Neural progenitor cell (in vitro differentiated cells): ENCODE data around the gene SATL1. TPM values are rescaled to one million over a fixed set of nuclear protein-coding genes. Genes with fewer than 3 reads are reported as not detected.

ENCODE experiments used
- DNase-seq: peaks from one replicate; pipeline ENCODE4 v3.0.0-alpha.2; 2016; ENCODE audit warnings: low spot score
- H2AFZ ChIP-seq: fragments of 200-600 bp; sonication (generic); replicated peaks from 2 replicates; pipeline ENCODE4 v1.6.1; 2016; ENCODE audit warnings: antibody characterized with exemption
- H3F3A ChIP-seq: fragments of 200-600 bp; sonication (generic); 2 replicates; pipeline ENCODE4 v1.6.1; 2016; ENCODE audit warnings: antibody characterized with exemption, low read depth
- H3K27ac ChIP-seq: fragments of 200-600 bp; sonication (generic); 2 replicates; pipeline ENCODE4 v1.5.1; 2016; ENCODE audit warnings: mild to moderate bottlenecking
- H3K27me3 ChIP-seq: fragments of 200-600 bp; sonication (generic); 2 replicates; pipeline ENCODE4 v1.6.1; 2016; ENCODE audit warnings: mild to moderate bottlenecking, moderate library complexity
- H3K36me3 ChIP-seq: fragments of 200-600 bp; sonication (generic); 2 replicates; pipeline ENCODE4 v1.5.1; 2016
- H3K4me1 ChIP-seq: fragments of 200-600 bp; sonication (generic); 2 replicates; pipeline ENCODE4 v1.6.1; 2016; ENCODE audit warnings: mixed run types
- H3K4me2 ChIP-seq: fragments of 200-600 bp; sonication (generic); 2 replicates; pipeline ENCODE4 v1.6.1; 2016
- H3K4me3 ChIP-seq: fragments of 200-600 bp; sonication (generic); 2 replicates; pipeline ENCODE4 v1.5.1; 2016
- H3K79me2 ChIP-seq: fragments of 200-600 bp; sonication (generic); 2 replicates; pipeline ENCODE4 v1.6.1; 2016; ENCODE audit warnings: low read depth
- H3K9ac ChIP-seq: fragments of 200-600 bp; sonication (generic); 2 replicates; pipeline ENCODE4 v1.6.1; 2016
- H3K9me3 ChIP-seq: fragments of 200-600 bp; sonication (generic); 2 replicates; pipeline ENCODE4 v1.5.1; 2016; ENCODE audit warnings: low read depth
- H4K20me1 ChIP-seq: fragments of 200-600 bp; sonication (generic); 2 replicates; pipeline ENCODE4 v1.6.1; 2016; ENCODE audit warnings: low read depth
- H3K27ac Mint-ChIP-seq: 3 replicates; pipeline ENCODE4 v1.8.0; 2021; ENCODE audit warnings: mixed read lengths
- H3K27me3 Mint-ChIP-seq: 2 replicates; pipeline ENCODE4 v1.8.0; 2022; ENCODE audit warnings: low read depth, mild to moderate bottlenecking, inconsistent platforms, moderate library complexity, mixed read lengths; ENCODE audit not compliant: insufficient read depth
- H3K36me3 Mint-ChIP-seq: 3 replicates; pipeline ENCODE4 v1.8.0; 2021; ENCODE audit warnings: mixed read lengths
- H3K4me1 Mint-ChIP-seq: 3 replicates; pipeline ENCODE4 v1.8.0; 2021; ENCODE audit warnings: mixed read lengths
- H3K4me3 Mint-ChIP-seq: 3 replicates; pipeline ENCODE4 v1.8.0; 2021; ENCODE audit warnings: mild to moderate bottlenecking, moderate library complexity, mixed read lengths
- H3K9me3 Mint-ChIP-seq: 3 replicates; pipeline ENCODE4 v1.8.0; 2020; ENCODE audit warnings: mixed read lengths
- EZH2 ChIP-seq: fragments of 200-600 bp; sonication (generic); IDR thresholded peaks from 2 replicates; pipeline ENCODE4 v1.6.1; 2017; ENCODE audit warnings: antibody characterized with exemption, mild to moderate bottlenecking, moderate library complexity
- EZH2phosphoT487 ChIP-seq: fragments of 200-600 bp; sonication (generic); IDR thresholded peaks from 2 replicates; pipeline ENCODE4 v1.6.1; 2017; ENCODE audit warnings: antibody characterized with exemption
- total RNA-seq: library from RNA; depleted of rRNA; stranded (reverse); fragments of >200 nt; gene quantifications from 2 replicates; pipeline ENCODE4 v1.2.3, GENCODE V29; 2015; ENCODE audit warnings: low replicate concordance
- TF ChIP-seq, protein P1 (sequence below): fragments of 200-600 bp; sonication (generic); IDR thresholded peaks from 2 replicates; pipeline ENCODE4 v1.5.1; 2017; ENCODE audit warnings: antibody characterized with exemption, mild to moderate bottlenecking

Gene SATL1
- total RNA-seq, 1 donor from 2014 or later: not detected

DNA sequence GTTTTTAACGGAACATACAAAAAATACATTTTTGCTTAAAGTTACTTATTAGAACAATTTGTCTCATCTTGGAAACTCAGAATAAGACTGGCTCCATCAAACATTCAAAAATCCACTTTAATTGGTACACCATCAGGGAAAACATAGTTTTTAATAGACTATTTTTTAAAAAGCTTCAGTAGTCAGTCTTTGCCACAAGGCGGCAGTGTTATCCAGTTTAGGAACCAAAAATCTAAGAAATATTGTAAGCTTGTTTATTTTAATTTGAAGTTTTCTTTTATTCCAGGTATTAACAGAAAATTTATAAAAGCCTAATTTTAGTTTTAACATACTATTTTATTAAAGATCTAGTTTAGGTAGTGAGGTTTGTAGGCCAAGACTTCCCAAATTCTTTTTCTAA is 132.2 kb downstream of the SATL1 start:
- H2AFZ ChIP-seq: no peak overlapping the region
- H3K4me3 Mint-ChIP-seq: no peak overlapping the region
- H3F3A ChIP-seq: no peaks in the 10 kb centered on the region
- H3K9me3 Mint-ChIP-seq: peaks cover 3% of the 10 kb centered on the region
- no peak overlapping the region for H3K4me2 ChIP-seq
- TF ChIP-seq, protein P1, sequence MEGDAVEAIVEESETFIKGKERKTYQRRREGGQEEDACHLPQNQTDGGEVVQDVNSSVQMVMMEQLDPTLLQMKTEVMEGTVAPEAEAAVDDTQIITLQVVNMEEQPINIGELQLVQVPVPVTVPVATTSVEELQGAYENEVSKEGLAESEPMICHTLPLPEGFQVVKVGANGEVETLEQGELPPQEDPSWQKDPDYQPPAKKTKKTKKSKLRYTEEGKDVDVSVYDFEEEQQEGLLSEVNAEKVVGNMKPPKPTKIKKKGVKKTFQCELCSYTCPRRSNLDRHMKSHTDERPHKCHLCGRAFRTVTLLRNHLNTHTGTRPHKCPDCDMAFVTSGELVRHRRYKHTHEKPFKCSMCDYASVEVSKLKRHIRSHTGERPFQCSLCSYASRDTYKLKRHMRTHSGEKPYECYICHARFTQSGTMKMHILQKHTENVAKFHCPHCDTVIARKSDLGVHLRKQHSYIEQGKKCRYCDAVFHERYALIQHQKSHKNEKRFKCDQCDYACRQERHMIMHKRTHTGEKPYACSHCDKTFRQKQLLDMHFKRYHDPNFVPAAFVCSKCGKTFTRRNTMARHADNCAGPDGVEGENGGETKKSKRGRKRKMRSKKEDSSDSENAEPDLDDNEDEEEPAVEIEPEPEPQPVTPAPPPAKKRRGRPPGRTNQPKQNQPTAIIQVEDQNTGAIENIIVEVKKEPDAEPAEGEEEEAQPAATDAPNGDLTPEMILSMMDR: peak; percentile 73
- TF ChIP-seq EZH2: no peak
- TF ChIP-seq EZH2phosphoT487: no peak
- no peaks in the 10 kb centered on the region for H3K9me3 ChIP-seq
- H3K4me1 Mint-ChIP-seq: no peaks in the 10 kb centered on the region
- no peaks in the 10 kb centered on the region for H3K36me3 Mint-ChIP-seq
- no peaks in the 10 kb centered on the region for H3K4me1 ChIP-seq
- no peaks in the 10 kb centered on the region for H4K20me1 ChIP-seq
- H3K27me3 Mint-ChIP-seq: peaks cover 7% of the 10 kb centered on the region
- no peak overlapping the region for H3K4me3 ChIP-seq
- H3K27ac ChIP-seq: no peak overlapping the region
- H3K79me2 ChIP-seq: no peaks in the 10 kb centered on the region
- no peak overlapping the region for H3K27ac Mint-ChIP-seq
- H3K27me3 ChIP-seq: no peaks in the 10 kb centered on the region
- no peaks in the 10 kb centered on the region for H3K36me3 ChIP-seq
- DNase-seq: no peak
- no peak overlapping the region for H3K9ac ChIP-seq

DNA sequence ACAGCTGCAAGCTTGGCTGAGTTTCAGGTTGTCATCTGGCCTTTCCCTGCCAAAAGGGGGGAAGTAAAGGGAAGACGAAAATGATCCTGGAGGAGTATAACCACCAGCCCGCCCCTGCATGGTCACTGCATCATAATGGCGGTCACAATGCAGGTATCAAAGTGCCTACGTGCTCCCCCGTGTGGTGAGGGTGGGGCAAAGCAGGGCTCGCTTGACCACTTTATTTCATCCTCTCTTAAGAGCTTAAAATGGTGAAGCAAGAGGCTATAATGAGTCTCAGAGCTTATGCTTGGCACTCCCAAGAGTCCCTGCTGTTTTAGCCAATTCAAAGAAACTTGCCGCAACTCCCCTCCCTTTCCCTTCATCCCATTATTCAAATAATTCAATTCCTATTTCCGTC is 134.3 kb downstream of the SATL1 start:
- TF ChIP-seq EZH2 (no peak), EZH2phosphoT487 (no peak)
- TF ChIP-seq, protein P1: peak; percentile 53
- H3K27ac ChIP-seq: no peak overlapping the region
- peak; percentile 26 for DNase-seq
- no peaks in the 10 kb centered on the region for H3K36me3 ChIP-seq
- Mint-ChIP-seq H3K9me3 (no peaks in the 10 kb centered on the region), H3K4me1 (no peaks in the 10 kb centered on the region), H3K4me3 (no peak overlapping the region), H3K27ac (no peak overlapping the region), H3K36me3 (no peaks in the 10 kb centered on the region), H3K27me3 (peaks cover 7% of the 10 kb centered on the region)
- no peak overlapping the region for H3K4me2 ChIP-seq
- no peak overlapping the region for H3K9ac ChIP-seq
- no peaks in the 10 kb centered on the region for H3F3A ChIP-seq
- no peaks in the 10 kb centered on the region for H3K27me3 ChIP-seq
- H3K9me3 ChIP-seq: peaks cover 3% of the 10 kb centered on the region
- no peaks in the 10 kb centered on the region for H3K4me1 ChIP-seq
- H2AFZ ChIP-seq: no peak overlapping the region
- no peaks in the 10 kb centered on the region for H4K20me1 ChIP-seq
- no peaks in the 10 kb centered on the region for H3K79me2 ChIP-seq
- no peak overlapping the region for H3K4me3 ChIP-seq

DNA sequence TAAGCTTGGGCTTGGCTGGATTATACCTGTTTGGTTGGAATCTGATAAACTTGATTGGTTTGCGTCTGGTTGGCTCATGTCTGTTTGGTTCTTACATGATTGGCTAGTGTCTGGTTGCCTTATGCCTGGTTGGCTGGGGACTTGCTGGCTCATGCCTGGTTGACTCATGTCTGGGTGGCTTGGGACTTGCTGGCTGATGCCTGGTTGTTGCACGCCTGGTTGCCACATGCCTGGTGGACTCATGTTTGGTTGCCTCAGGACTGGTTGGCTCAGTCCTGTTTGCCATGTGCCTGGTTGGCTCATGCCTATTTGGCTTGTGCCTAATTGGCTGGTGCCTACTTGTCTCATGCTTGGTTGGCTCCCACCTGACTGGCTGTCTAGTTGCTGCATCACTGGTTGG is 135.4 kb downstream of the SATL1 start:
- H3K27me3 ChIP-seq: no peaks in the 10 kb centered on the region
- no peak for DNase-seq
- H3K27me3 Mint-ChIP-seq: peaks cover 7% of the 10 kb centered on the region

More for the DNA sequence above, 135.4 kb downstream of the SATL1 start:
- H2AFZ ChIP-seq: no peak overlapping the region
- no peaks in the 10 kb centered on the region for H3K4me1 Mint-ChIP-seq
- no peaks in the 10 kb centered on the region for H3K9me3 Mint-ChIP-seq
- no peak for TF ChIP-seq EZH2phosphoT487
- no peak for TF ChIP-seq EZH2
- TF ChIP-seq, protein P1: no peak
- H3K4me1 ChIP-seq: no peaks in the 10 kb centered on the region
- no peaks in the 10 kb centered on the region for H3K79me2 ChIP-seq
- no peak overlapping the region for H3K27ac Mint-ChIP-seq
- no peak overlapping the region for H3K4me3 ChIP-seq
- H4K20me1 ChIP-seq: no peaks in the 10 kb centered on the region
- H3K9ac ChIP-seq: no peak overlapping the region
- H3K4me3 Mint-ChIP-seq: no peak overlapping the region
- peaks cover 3% of the 10 kb centered on the region for H3K9me3 ChIP-seq
- no peak overlapping the region for H3K27ac ChIP-seq
- no peaks in the 10 kb centered on the region for H3F3A ChIP-seq
- H3K36me3 Mint-ChIP-seq: no peaks in the 10 kb centered on the region
- no peaks in the 10 kb centered on the region for H3K36me3 ChIP-seq
- H3K4me2 ChIP-seq: no peak overlapping the region
